Thyroid gland (tissue), 4 donors: ENCODE results near the gene SORCS2. TPM values are rescaled to one million over a fixed set of nuclear protein-coding genes. Genes with fewer than 3 reads are reported as not detected.

Experiments used
- DNase-seq, 2 donors: peaks; one replicate each; pipeline ENCODE4 v3.0.0-alpha.2; 2019
- H3K27ac ChIP-seq, 3 donors: fragments of 200-600 bp; sonication (generic); 1 replicate in 2 of 3; 2 replicates in 1 of 3; pipeline ENCODE4 v1.5.1; 2016 to 2019; ENCODE audit warnings: mild to moderate bottlenecking in 1 of 3, moderate library complexity in 1 of 3
- H3K27me3 ChIP-seq: fragments of 200-600 bp; sonication (generic); one replicate; pipeline ENCODE4 v1.5.1; 2019
- H3K36me3 ChIP-seq, 2 donors: fragments of 200-600 bp; sonication (generic); one replicate each; pipeline ENCODE4 v1.5.1; 2016 to 2019
- H3K4me1 ChIP-seq, 2 donors: fragments of 200-600 bp; sonication (generic); one replicate each; pipeline ENCODE4 v1.5.1; 2017 to 2019
- H3K4me3 ChIP-seq, 3 donors: fragments of 200-600 bp; sonication (generic); replicated peaks in 1 of 3; 1 replicate in 2 of 3; 2 replicates in 1 of 3; pipeline ENCODE4 v1.5.1; 2016; ENCODE audit warnings: mild to moderate bottlenecking in 1 of 3
- H3K9me3 ChIP-seq: fragments of 200-600 bp; sonication (generic); one replicate; pipeline ENCODE4 v1.5.1; 2017
- POLR2A ChIP-seq, 2 donors: fragments of 450-650 bp; IDR thresholded peaks; one replicate each; pipeline ENCODE4 v1.6.1; 2017; ENCODE audit warnings: antibody characterized with exemption in 2 of 2, mild to moderate bottlenecking in 2 of 2, moderate library complexity in 1 of 2
- WGBS, 2 donors: methylation state at CpG; one replicate each; pipeline ENCODE4 v1.1.5; 2017; 5-methylcytosine and 5-hydroxymethylcytosine counted together
- intact Hi-C: fragments of 100-400 bp; cut with DNase I; formaldehyde crosslinking; loops from one replicate; pipeline ENCODE4 v1.15.1; 2023
- total RNA-seq, 4 donors: library from RNA; depleted of rRNA; stranded (reverse); fragments of >200 nt; gene quantifications; one replicate each; pipeline ENCODE4 v1.2.3, GENCODE V29; 2016
- TF ChIP-seq, protein P1 (sequence below), 6 experiments: fragments of 200-600 bp in 3 of 6; fragments of 450-650 bp in 3 of 6; sonication (generic) in 3 of 6; IDR thresholded peaks; one replicate each; pipeline ENCODE4 v1.5.1; 2016 to 2019; ENCODE audit warnings: antibody characterized with exemption in 6 of 6, mild to moderate bottlenecking in 2 of 6, inconsistent platforms in 1 of 6, moderate library complexity in 1 of 6

The SORCS2 gene
- total RNA-seq, 4 donors from 2014 or later = 1.7 to 13.6 (median 3.6) TPM

DNA sequence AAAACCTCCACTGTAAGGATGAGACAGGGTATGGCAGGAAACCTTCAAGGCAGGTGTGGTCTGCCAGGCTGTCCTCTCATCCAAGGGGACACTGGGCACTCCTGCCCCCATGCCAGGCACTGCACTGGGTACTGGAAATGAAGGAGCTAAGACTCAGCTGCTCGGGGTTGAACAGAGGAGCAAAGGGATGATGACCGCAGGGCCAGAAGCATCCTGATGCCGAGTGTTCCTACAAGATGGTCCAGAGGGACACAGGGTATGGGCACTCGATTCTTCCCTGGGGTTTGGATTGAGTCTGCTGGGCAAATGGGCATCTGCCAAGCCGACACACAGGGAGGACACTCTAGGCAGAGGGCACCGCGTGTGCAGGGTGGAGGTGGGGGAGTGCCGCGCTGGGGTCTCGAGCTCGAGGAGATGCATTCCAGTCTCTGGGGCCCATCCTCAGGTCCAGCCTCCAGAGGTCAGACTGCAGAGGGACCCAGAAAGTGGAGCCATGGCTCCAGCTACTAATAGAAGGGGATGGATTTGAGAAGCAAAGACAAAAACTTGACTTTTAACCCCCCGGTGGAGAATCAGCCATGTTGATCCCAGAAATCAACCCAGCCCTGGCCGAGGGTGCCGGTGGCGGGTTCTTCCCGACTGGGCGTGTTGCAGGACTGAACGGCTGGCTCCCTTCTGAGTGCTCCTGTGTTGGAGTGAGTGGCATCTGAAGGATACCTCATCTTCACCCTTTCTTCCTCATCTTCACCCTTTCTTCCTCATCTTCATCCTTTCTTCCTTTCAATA is 500.3 kb downstream of the SORCS2 start:
- no peaks in the 10 kb centered on the region for H3K9me3 ChIP-seq
- DNase-seq = no peak
- H3K4me3 ChIP-seq = no peak overlapping the region
- no peak for TF ChIP-seq POLR2A (IDR thresholded peaks at IDR 0.05)
- TF ChIP-seq, protein P1, sequence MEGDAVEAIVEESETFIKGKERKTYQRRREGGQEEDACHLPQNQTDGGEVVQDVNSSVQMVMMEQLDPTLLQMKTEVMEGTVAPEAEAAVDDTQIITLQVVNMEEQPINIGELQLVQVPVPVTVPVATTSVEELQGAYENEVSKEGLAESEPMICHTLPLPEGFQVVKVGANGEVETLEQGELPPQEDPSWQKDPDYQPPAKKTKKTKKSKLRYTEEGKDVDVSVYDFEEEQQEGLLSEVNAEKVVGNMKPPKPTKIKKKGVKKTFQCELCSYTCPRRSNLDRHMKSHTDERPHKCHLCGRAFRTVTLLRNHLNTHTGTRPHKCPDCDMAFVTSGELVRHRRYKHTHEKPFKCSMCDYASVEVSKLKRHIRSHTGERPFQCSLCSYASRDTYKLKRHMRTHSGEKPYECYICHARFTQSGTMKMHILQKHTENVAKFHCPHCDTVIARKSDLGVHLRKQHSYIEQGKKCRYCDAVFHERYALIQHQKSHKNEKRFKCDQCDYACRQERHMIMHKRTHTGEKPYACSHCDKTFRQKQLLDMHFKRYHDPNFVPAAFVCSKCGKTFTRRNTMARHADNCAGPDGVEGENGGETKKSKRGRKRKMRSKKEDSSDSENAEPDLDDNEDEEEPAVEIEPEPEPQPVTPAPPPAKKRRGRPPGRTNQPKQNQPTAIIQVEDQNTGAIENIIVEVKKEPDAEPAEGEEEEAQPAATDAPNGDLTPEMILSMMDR (IDR thresholded peaks at IDR 0.05) = no peak
- H3K27me3 ChIP-seq = no peaks in the 10 kb centered on the region
- 91 to 92% methylated on average over 17 to 18 of the region's 18 CpGs for WGBS, 2 donors
- H3K27ac ChIP-seq = no peak overlapping the region
- no peaks in the 10 kb centered on the region for H3K36me3 ChIP-seq
- intact Hi-C loops = no loop called here
- no peaks in the 10 kb centered on the region for H3K4me1 ChIP-seq

DNA sequence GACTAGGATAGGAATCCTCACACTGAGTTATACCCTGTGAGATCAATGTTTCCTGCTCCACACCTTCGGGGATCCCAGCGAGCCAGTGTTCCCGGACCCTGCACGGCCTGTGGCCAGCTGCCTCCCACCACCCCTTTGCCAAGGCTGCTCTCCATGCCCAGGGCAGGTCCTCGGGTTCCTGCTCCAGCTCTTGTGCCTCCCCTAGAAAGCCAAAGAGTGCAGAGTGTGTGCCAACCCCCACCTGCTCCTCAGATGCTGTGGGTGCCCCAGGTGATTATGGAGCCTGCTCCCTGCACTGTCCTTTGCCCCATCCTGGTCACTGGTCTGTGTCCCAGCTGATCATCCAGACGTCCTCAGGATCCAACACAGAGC is 500.9 kb downstream of the SORCS2 start:
- TF ChIP-seq POLR2A (IDR thresholded peaks at IDR 0.05) = no peak
- TF ChIP-seq, protein P1 (IDR thresholded peaks at IDR 0.05) = no peak
- no peaks in the 10 kb centered on the region for H3K4me1 ChIP-seq
- no peak overlapping the region for H3K27ac ChIP-seq
- H3K36me3 ChIP-seq = no peaks in the 10 kb centered on the region
- DNase-seq = no peak
- H3K9me3 ChIP-seq = no peaks in the 10 kb centered on the region
- H3K4me3 ChIP-seq = no peak overlapping the region
- intact Hi-C loops = no loop called here
- H3K27me3 ChIP-seq = no peaks in the 10 kb centered on the region
- WGBS, 2 donors = 88 to 97% methylated on average over 5 to 6 of the region's 6 CpGs

DNA sequence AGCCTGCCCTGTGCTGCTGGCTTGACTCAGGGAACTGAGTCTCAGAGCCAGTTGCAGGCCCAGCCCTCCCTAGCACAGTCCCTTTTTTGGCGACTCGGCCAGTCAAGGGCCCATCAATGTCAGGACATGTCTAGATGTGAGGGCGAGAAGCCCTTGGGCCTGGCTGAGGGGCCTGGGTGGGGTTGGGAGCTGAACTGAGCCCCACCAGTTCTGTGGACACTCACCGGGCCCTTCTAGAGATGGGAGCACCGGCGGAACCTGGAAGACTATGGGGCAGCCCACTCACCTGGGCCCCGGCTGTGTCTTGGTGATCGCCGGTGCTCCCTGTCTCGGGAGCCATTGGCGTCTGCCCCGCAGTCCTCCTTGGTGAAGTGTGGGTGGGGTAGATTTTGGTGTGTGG is 501.4 kb downstream of the SORCS2 start:
- H3K4me3 ChIP-seq = no peak overlapping the region
- no peak for DNase-seq
- no peaks in the 10 kb centered on the region for H3K4me1 ChIP-seq
- no peaks in the 10 kb centered on the region for H3K27me3 ChIP-seq
- H3K36me3 ChIP-seq = no peaks in the 10 kb centered on the region
- H3K27ac ChIP-seq = no peak overlapping the region
- H3K9me3 ChIP-seq = no peaks in the 10 kb centered on the region
- 86 to 96% methylated on average over 6 to 12 of the region's 12 CpGs for WGBS, 2 donors
- no peak for TF ChIP-seq POLR2A (IDR thresholded peaks at IDR 0.05)
- TF ChIP-seq, protein P1 (IDR thresholded peaks at IDR 0.05) = no peak
- intact Hi-C loops = no loop called here

DNA sequence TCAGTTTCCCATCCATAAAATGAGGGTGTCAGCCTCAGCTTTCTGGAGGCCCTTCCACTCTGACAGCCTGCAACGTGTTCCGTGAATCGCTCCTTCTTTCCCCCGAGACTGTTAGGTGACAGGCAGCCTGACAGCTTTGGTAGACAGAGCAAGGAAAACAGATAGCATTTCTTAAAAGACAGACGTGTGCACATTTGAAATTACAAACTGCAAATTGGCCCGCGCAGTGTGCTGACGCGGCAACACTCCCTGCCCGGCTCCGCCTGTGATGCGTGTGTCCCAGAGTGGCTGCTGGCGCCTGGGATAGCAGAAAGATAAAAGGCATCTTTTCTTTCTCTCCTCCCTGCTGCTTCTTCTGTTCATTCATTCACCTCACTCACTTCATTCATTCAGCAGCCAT is 502.0 kb downstream of the SORCS2 start:
- intact Hi-C loops = no loop called here
- no peaks in the 10 kb centered on the region for H3K4me1 ChIP-seq
- H3K27ac ChIP-seq = no peak overlapping the region
- no peaks in the 10 kb centered on the region for H3K27me3 ChIP-seq
- DNase-seq = no peak
- TF ChIP-seq, protein P1 (IDR thresholded peaks at IDR 0.05) = no peak
- no peak for TF ChIP-seq POLR2A (IDR thresholded peaks at IDR 0.05)
- H3K9me3 ChIP-seq = no peaks in the 10 kb centered on the region
- WGBS, 2 donors = 88 to 92% methylated on average over 13 of the region's 13 CpGs
- H3K36me3 ChIP-seq = no peaks in the 10 kb centered on the region
- no peak overlapping the region for H3K4me3 ChIP-seq

DNA sequence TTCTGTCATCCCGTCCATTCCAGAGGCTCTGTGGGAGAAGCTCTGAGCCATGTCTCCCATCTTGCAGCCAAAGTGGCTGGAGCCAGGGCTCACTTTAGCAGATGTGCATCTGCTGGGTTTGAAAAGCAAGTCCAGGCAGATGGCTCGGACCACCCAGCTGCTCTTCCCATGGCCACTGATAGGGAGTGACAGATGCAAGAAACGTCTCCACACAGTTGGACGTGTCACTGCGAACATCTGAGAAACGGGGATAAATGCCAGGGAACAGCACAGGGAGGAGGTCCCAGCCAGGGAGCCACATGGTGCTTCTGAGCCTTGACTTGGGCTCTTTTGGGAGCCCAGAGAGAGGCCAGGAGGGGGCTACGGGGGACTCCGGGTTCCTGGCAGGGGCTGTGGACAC is 505.0 kb downstream of the SORCS2 start:
- no peaks in the 10 kb centered on the region for H3K36me3 ChIP-seq
- intact Hi-C loops = no loop called here
- H3K4me1 ChIP-seq = no peaks in the 10 kb centered on the region
- no peak overlapping the region for H3K27ac ChIP-seq
- H3K9me3 ChIP-seq = no peaks in the 10 kb centered on the region
- 66 to 72% methylated on average over 7 of the region's 8 CpGs for WGBS, 2 donors
- no peaks in the 10 kb centered on the region for H3K27me3 ChIP-seq
- H3K4me3 ChIP-seq = no peak overlapping the region
- no peak for DNase-seq
- TF ChIP-seq, protein P1 (IDR thresholded peaks at IDR 0.05) = no peak
- TF ChIP-seq POLR2A (IDR thresholded peaks at IDR 0.05) = no peak
